ENCODE data around the gene JPH4.

Gene JPH4

GRCh38 chr14:23548351-23549318 lies 30.0 kb downstream of the JPH4 start:
- in situ Hi-C loops (cut with HindIII; ENCODE audit: low sequenced_read_pairs), result no loop called here
- DNase-seq (ENCODE audit: low read depth, low spot score), result peak; percentile 53
- no peak overlapping the region for H3K4me3 ChIP-seq (ENCODE audit: low read depth, low read length)
- TF ChIP-seq CTCF (IDR thresholded peaks at IDR 0.05; ENCODE audit: low read depth, low read length), result no peak

- no peak for TF ChIP-seq CTCF (IDR thresholded peaks at IDR 0.05; ENCODE audit: low read depth, low read length)
- in situ Hi-C loops (cut with HindIII; ENCODE audit: low sequenced_read_pairs), result no loop called here
- no peak for DNase-seq (ENCODE audit: low read depth, low spot score)
- H3K4me3 ChIP-seq (ENCODE audit: low read depth, low read length), result no peak overlapping the region
Observed at GRCh38 chr14:23547924-23548323, 30.7 kb downstream of the JPH4 start.

GRCh38 chr14:23546450-23547035 lies 32.0 kb downstream of the JPH4 start:
- in situ Hi-C loops (cut with HindIII; ENCODE audit: low sequenced_read_pairs), result no loop called here
- no peak for DNase-seq (ENCODE audit: low read depth, low spot score)
- no peak overlapping the region for H3K4me3 ChIP-seq (ENCODE audit: low read depth, low read length)
- TF ChIP-seq CTCF (IDR thresholded peaks at IDR 0.05; ENCODE audit: low read depth, low read length), result no peak

GRCh38 chr14:23545740-23546365 lies 32.7 kb downstream of the JPH4 start:
- DNase-seq (ENCODE audit: low read depth, low spot score), result no peak
- no peak for TF ChIP-seq CTCF (IDR thresholded peaks at IDR 0.05; ENCODE audit: low read depth, low read length)
- in situ Hi-C loops (cut with HindIII; ENCODE audit: low sequenced_read_pairs), result no loop called here
- no peak overlapping the region for H3K4me3 ChIP-seq (ENCODE audit: low read depth, low read length)

- no peak overlapping the region for H3K4me3 ChIP-seq (ENCODE audit: low read depth, low read length)
- no peak for DNase-seq (ENCODE audit: low read depth, low spot score)
- in situ Hi-C loops (cut with HindIII; ENCODE audit: low sequenced_read_pairs), result no loop called here
- TF ChIP-seq CTCF (IDR thresholded peaks at IDR 0.05; ENCODE audit: low read depth, low read length), result no peak
Observed at GRCh38 chr14:23544511-23545447, 33.8 kb downstream of the JPH4 start.

GRCh38 chr14:23543403-23543802 lies 35.2 kb downstream of the JPH4 start:
- no peak for TF ChIP-seq CTCF (IDR thresholded peaks at IDR 0.05; ENCODE audit: low read depth, low read length)
- in situ Hi-C loops (cut with HindIII; ENCODE audit: low sequenced_read_pairs), result no loop called here
- no peak for DNase-seq (ENCODE audit: low read depth, low spot score)
- no peak overlapping the region for H3K4me3 ChIP-seq (ENCODE audit: low read depth, low read length)
